T-cell (primary cell): ENCODE results near the gene KIR2DL4. TPM values are rescaled to one million over a fixed set of nuclear protein-coding genes. Genes with fewer than 3 reads are reported as not detected.
"Not testable (repeated sequence)": the region's sequence is repeated elsewhere in the genome, so short reads cannot be mapped to it uniquely, and the experiment has no call there.

ENCODE experiments used
- ATAC-seq, 4 experiments: fragments of 200-7000 bp in 3 of 4; fragments of 150-1000 bp in 1 of 4; cut with Tn5 transposase; replicated peaks in 1 of 4; 1 replicate in 3 of 4; 2 replicates in 1 of 4; pipeline ENCODE4 v1.10.0; 2021; ENCODE audit warnings: moderate library complexity in 3 of 4, mild to moderate bottlenecking in 2 of 4, moderate number of reproducible peaks in 1 of 4
- CTCF ChIA-PET, 2 donors: fragments of 300-600 bp; sonication (Branson Sonifier 250); formaldehyde crosslinking; loops; one replicate each; lab custom pipeline; 2022; ENCODE audit warnings: antibody characterized with exemption in 2 of 2; lab: Charles Lee
- POLR2A ChIA-PET, 2 donors: fragments of 300-600 bp; sonication (Branson Sonifier 250); formaldehyde crosslinking; loops; one replicate each; lab custom pipeline; 2022; ENCODE audit warnings: antibody characterized with exemption in 2 of 2; lab: Charles Lee
- DNase-seq, 35 experiments: peaks; one replicate each; pipeline versions ENCODE4 v3.0.0 to v3.0.0-alpha.2; 2013 to 2023
- H3K27ac ChIP-seq: one replicate; pipeline ENCODE4 v1.5.1; 2013; ENCODE audit warnings: low read length
- H3K27me3 ChIP-seq, 2 experiments: replicated peaks in 1 of 2; 1 replicate in 1 of 2; 2 replicates in 1 of 2; pipeline versions ENCODE4 v1.6.1 to v1.7.0; 2013; ENCODE audit warnings: low read length in 1 of 2, mixed read lengths in 1 of 2; ENCODE audit not compliant: control insufficient read depth in 2 of 2, insufficient read depth in 2 of 2; ENCODE audit errors: extremely low read depth in 1 of 2
- H3K36me3 ChIP-seq, 2 donors: 1 replicate in 1 of 2; 2 replicates in 1 of 2; pipeline versions ENCODE4 v1.6.1 to v1.7.0; 2013; ENCODE audit warnings: low read length in 1 of 2; ENCODE audit not compliant: control insufficient read depth in 2 of 2, insufficient read depth in 1 of 2; ENCODE audit errors: extremely low read depth in 1 of 2
- H3K4me1 ChIP-seq, 2 experiments: 1 replicate in 1 of 2; 2 replicates in 1 of 2; pipeline versions ENCODE4 v1.6.1 to v1.7.0; 2013; ENCODE audit warnings: low read length in 2 of 2, mixed read lengths in 1 of 2; ENCODE audit not compliant: insufficient read depth in 2 of 2, control insufficient read depth in 1 of 2; ENCODE audit errors: extremely low read depth in 1 of 2
- H3K4me3 ChIP-seq, 2 donors: 1 replicate in 1 of 2; 2 replicates in 1 of 2; pipeline versions ENCODE4 v1.5.1 to v1.7.0; 2013; ENCODE audit warnings: mild to moderate bottlenecking in 2 of 2, low read length in 1 of 2, moderate library complexity in 1 of 2; ENCODE audit not compliant: control insufficient read depth in 1 of 2; ENCODE audit errors: extremely low read depth in 1 of 2
- H3K9me3 ChIP-seq: 2 replicates; pipeline ENCODE4 v1.7.0; 2013
- H3K27ac Mint-ChIP-seq, 2 donors: one replicate each; pipeline ENCODE4 v1.8.0; 2020 to 2021; ENCODE audit warnings: mild to moderate bottlenecking in 2 of 2, mixed read lengths in 2 of 2
- H3K27me3 Mint-ChIP-seq, 2 donors: one replicate each; pipeline ENCODE4 v1.8.0; 2021 to 2022; ENCODE audit warnings: mixed read lengths in 2 of 2
- H3K36me3 Mint-ChIP-seq: one replicate; pipeline ENCODE4 v1.8.0; 2021; ENCODE audit warnings: mixed read lengths
- H3K4me1 Mint-ChIP-seq, 3 donors: one replicate each; pipeline ENCODE4 v1.8.0; 2020 to 2022; ENCODE audit warnings: mixed read lengths in 3 of 3, mild to moderate bottlenecking in 1 of 3
- H3K4me3 Mint-ChIP-seq, 3 donors: one replicate each; pipeline ENCODE4 v1.8.0; 2020 to 2022; ENCODE audit warnings: mild to moderate bottlenecking in 3 of 3, mixed read lengths in 3 of 3, moderate library complexity in 3 of 3
- H3K9me3 Mint-ChIP-seq, 3 donors: one replicate each; pipeline ENCODE4 v1.8.0; 2020 to 2022; ENCODE audit warnings: mixed read lengths in 3 of 3
- WGBS: methylation state at CpG from one replicate; pipeline ENCODE4 v1.1.5; 2013; ENCODE audit warnings: missing lambda C conversion rate; ENCODE audit not compliant: insufficient coverage; 5-methylcytosine and 5-hydroxymethylcytosine counted together
- total RNA-seq, 35 experiments: library from RNA in 6 of 35; stranded (reverse) in 6 of 35; fragments of 120-200 nt in 1 of 35; gene quantifications; one replicate each; pipeline versions ENCODE4 v1.2.1 to v1.2.4 and lab custom pipeline; 2013 to 2026

KIR2DL4 gene
- total RNA-seq (under 1 TPM in 2 of 5 donors, not detected in 3; 0.20 to 0.25 TPM), total RNA-seq (lab: John Stamatoyannopoulos, UW) (0 to 0.19 (median 0.05) reads per million in 29 experiments)
- not detected for total RNA-seq (2013)

DNA sequence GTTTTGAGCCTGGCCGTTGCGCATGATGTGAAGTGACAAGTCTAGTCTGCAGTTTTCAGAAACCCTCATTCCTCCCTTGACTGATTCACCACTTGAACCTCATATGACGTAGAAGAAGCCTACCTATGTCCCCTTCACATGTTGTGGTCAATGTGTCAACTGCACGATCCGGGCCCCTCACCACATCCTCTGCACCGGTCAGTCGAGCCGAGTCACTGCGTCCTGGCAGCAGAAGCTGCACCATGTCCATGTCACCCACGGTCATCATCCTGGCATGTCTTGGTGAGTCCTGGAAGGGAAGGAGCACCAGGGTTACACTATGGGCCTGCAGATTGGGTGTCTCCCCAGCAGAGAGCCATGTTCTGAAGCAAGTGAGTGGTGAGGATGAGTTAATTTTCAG is at the start of gene KIR2DL4:
Gene KIR2DL4 (plus strand): TSS at position 201 of the 400 bp plus-strand sequence. CDS start 42 bp downstream, at position 243.
- no peak within 1 kb of the TSS for H3K27ac ChIP-seq
- peaks cover 3 to 5% (median 5%) of the 10 kb centered on the region in 3 donors for H3K9me3 Mint-ChIP-seq
- H3K36me3 Mint-ChIP-seq = no peaks in the 10 kb centered on the region
- ATAC-seq (no peak), DNase-seq (peak in 7 of 35 experiments; percentile 4 to 36 (median 14))
- H3K9me3 ChIP-seq = no peaks in the 10 kb centered on the region
- no peaks in the 10 kb centered on the region for H3K4me1 ChIP-seq
- ChIA-PET CTCF (no interaction called here), POLR2A (no interaction called here)
- H3K4me1 Mint-ChIP-seq = no peaks in the 10 kb centered on the region
- H3K4me3 ChIP-seq = no peak within 1 kb of the TSS
- whole genome bisulfite sequencing = 79% methylated on average over 3 of the region's 10 CpGs
- H3K27me3 Mint-ChIP-seq = peaks cover 17 to 25% of the 10 kb centered on the region in 2 donors
- peaks cover 0 to 12% of the 10 kb centered on the region in 2 experiments for H3K27me3 ChIP-seq
- no peak within 1 kb of the TSS for H3K27ac Mint-ChIP-seq
- H3K36me3 ChIP-seq = no peaks in the 10 kb centered on the region
- no peak within 1 kb of the TSS for H3K4me3 Mint-ChIP-seq

DNA sequence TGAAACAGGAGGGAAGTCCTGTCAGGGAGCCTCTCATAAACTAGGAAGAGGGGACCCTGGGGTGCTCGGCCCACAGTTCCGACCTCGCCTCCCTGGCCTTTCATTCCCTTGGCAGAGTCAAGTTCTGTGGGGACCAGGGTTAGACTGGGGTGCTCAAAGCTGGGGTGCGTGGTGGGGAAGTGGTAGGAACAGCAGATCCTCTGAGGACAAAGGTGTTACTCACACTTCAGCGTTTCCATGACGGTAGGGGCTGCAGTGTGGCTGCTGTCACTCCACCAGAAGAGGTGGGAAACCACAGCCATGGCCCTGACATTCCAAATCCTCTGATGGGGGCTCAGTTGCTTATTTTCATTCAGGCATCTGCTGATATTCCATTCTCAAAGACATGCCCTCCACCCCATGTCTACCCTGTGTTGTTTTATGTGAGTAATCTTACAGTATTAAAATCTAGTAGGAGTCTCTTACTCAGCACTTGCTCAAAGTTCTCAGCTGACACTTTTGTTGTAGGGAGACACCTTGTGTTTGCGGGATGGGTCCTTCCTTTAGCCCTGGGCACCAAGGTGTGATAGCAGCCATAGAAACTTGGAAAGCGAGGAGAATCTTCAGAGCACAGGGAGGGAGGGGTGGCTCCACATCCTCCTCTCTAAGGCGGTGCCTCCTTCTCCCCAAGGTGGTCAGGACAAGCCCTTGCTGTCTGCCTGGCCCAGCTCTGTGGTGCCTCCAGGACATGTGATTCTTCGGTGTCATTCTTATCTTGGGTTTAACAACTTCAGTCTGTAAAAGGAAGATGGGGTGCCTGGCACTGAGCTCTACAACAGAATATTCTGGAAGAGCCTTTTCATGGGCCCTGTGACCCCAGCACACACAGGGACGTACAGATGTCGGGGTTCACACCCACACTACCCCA is 47.0 kb upstream of the KIR2DL4 start:
- ATAC-seq, POLR2A ChIA-PET, H3K27ac Mint-ChIP-seq, H3K27me3 Mint-ChIP-seq, H3K9me3 Mint-ChIP-seq, H3K27ac ChIP-seq, H3K4me1 Mint-ChIP-seq, H3K36me3 ChIP-seq, CTCF ChIA-PET, H3K4me3 ChIP-seq, H3K9me3 ChIP-seq, H3K4me1 ChIP-seq, H3K36me3 Mint-ChIP-seq, H3K4me3 Mint-ChIP-seq: not testable (repeated sequence)
- 89% methylated on average over 8 of the region's 12 CpGs for WGBS
- peak in 2 of 35 experiments; percentile 8 to 22 for DNase-seq
- peaks cover 0 to 12% of the 10 kb centered on the region in 2 experiments for H3K27me3 ChIP-seq

DNA sequence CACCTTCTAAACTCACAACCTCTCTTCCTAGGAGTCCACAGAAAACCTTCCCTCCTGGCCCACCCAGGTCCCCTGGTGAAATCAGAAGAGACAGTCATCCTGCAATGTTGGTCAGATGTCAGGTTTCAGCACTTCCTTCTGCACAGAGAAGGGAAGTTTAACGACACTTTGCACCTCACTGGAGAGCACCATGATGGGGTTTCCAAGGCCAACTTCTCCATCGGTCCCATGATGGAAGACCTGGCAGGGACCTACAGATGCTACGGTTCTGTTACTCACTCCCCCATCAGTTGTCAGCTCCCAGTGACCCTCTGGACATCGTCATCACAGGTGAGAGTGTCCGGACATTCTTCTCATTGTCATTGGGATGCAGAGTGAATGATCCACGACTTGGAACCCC is 44.8 kb upstream of the KIR2DL4 start:
- H3K9me3 ChIP-seq, POLR2A ChIA-PET, H3K36me3 ChIP-seq, DNase-seq, H3K4me3 ChIP-seq, H3K4me1 ChIP-seq, H3K27me3 Mint-ChIP-seq, H3K4me1 Mint-ChIP-seq, H3K27ac Mint-ChIP-seq, ATAC-seq, H3K9me3 Mint-ChIP-seq, H3K4me3 Mint-ChIP-seq, H3K27ac ChIP-seq, H3K36me3 Mint-ChIP-seq, CTCF ChIA-PET: not testable (repeated sequence)
- WGBS = 64% methylated on average over 4 of the region's 6 CpGs
- peaks cover 0 to 12% of the 10 kb centered on the region in 2 experiments for H3K27me3 ChIP-seq

DNA sequence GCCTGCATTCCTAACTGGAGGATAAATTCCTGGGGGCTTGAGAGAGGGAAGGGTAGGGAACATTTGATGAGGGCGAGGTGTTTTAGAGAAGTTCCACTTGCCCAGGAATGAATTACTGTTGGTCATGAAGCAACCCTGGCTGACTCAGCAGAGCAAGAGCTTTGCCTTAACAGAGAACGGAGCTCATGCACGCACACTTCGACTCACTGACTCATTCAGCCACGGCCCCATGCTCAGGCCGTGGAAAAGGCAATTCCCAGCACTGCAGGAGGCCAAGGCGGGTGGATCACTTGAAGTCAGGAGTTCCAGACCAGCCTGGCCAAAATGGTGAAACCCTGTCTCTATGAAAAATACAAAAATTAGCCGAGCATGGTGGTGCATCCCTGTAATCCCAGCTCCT is 39.2 kb upstream of the KIR2DL4 start:
- H3K4me3 Mint-ChIP-seq, H3K27me3 ChIP-seq, H3K4me1 Mint-ChIP-seq, H3K27ac Mint-ChIP-seq, H3K27me3 Mint-ChIP-seq, H3K4me3 ChIP-seq, ATAC-seq, H3K9me3 ChIP-seq, POLR2A ChIA-PET, H3K36me3 Mint-ChIP-seq, H3K4me1 ChIP-seq, H3K36me3 ChIP-seq, H3K9me3 Mint-ChIP-seq, CTCF ChIA-PET, H3K27ac ChIP-seq: not testable (repeated sequence)
- peak in 1 of 35 experiments; percentile 2 for DNase-seq
- WGBS = 71% methylated on average over 6 of the region's 8 CpGs

- H3K4me3 Mint-ChIP-seq, CTCF ChIA-PET, DNase-seq, H3K4me3 ChIP-seq, H3K4me1 Mint-ChIP-seq, ATAC-seq, H3K27ac ChIP-seq, H3K36me3 ChIP-seq, H3K27me3 Mint-ChIP-seq, H3K27ac Mint-ChIP-seq, H3K36me3 Mint-ChIP-seq, H3K27me3 ChIP-seq, H3K9me3 Mint-ChIP-seq, POLR2A ChIA-PET, H3K4me1 ChIP-seq, H3K9me3 ChIP-seq: not testable (repeated sequence)
- WGBS = no CpG with 5 or more reads among the region's 4 CpGs
These were observed 36.9 kb upstream of the KIR2DL4 start for GRCh38 chr19:54766464-54766863.

GRCh38 chr19:54769646-54770045 is 33.8 kb upstream of the KIR2DL4 start, which contains the start of gene KIR2DL1:
Gene KIR2DL1 (plus strand): TSS chr19:54769793. CDS start chr19:54769851, 58 bp downstream.
- H3K27me3 ChIP-seq, H3K36me3 Mint-ChIP-seq, CTCF ChIA-PET, H3K9me3 ChIP-seq, H3K4me3 Mint-ChIP-seq, DNase-seq, ATAC-seq, H3K27me3 Mint-ChIP-seq, POLR2A ChIA-PET, H3K9me3 Mint-ChIP-seq, H3K4me3 ChIP-seq, H3K36me3 ChIP-seq, H3K27ac ChIP-seq, H3K4me1 ChIP-seq, H3K27ac Mint-ChIP-seq, H3K4me1 Mint-ChIP-seq: not testable (repeated sequence)
- WGBS = 94% methylated on average over 12 of the region's 15 CpGs
